ENCODE data around the gene ARMC9. TPM values are rescaled to one million over a fixed set of nuclear protein-coding genes. Genes with fewer than 3 reads are reported as not detected.
A peak's percentile ranks its signal among the peaks of the same experiment; 100 is the strongest.
"Not testable (repeated sequence)": the region's sequence is repeated elsewhere in the genome, so short reads cannot be mapped to it uniquely, and the experiment has no call there.

The ARMC9 gene
- total RNA-seq, 2 experiments from 2014 or later, result 3.0 TPM

GRCh38 chr2:231349374-231349735, 150.9 kb downstream of the ARMC9 start:
- H3K27me3 Mint-ChIP-seq; H3K36me3 Mint-ChIP-seq; CTCF ChIA-PET; H3K9me3 Mint-ChIP-seq; DNase-seq; H3K27ac Mint-ChIP-seq; intact Hi-C loops (cut with micrococcal nuclease); H3K4me3 Mint-ChIP-seq; H3K4me1 Mint-ChIP-seq (ENCODE audit: low read depth); POLR2A ChIA-PET: not testable (repeated sequence)

GRCh38 chr2:231351648-231352047, 153.2 kb downstream of the ARMC9 start:
- intact Hi-C loops (cut with micrococcal nuclease), result no loop called here
- H3K4me3 Mint-ChIP-seq, result no peak overlapping the region
- H3K27ac Mint-ChIP-seq, result no peak overlapping the region
- no peak for DNase-seq
- no peaks in the 10 kb centered on the region for H3K9me3 Mint-ChIP-seq
- ChIA-PET POLR2A (no interaction called here), CTCF (no interaction called here)
- H3K4me1 Mint-ChIP-seq (ENCODE audit: low read depth), result no peaks in the 10 kb centered on the region
- peaks cover 9% of the 10 kb centered on the region for H3K27me3 Mint-ChIP-seq
- no peaks in the 10 kb centered on the region for H3K36me3 Mint-ChIP-seq

GRCh38 chr2:231353469-231353868, 155.0 kb downstream of the ARMC9 start:
- H3K4me1 Mint-ChIP-seq (ENCODE audit: low read depth), result no peaks in the 10 kb centered on the region
- H3K27me3 Mint-ChIP-seq, result peaks cover 7% of the 10 kb centered on the region
- POLR2A ChIA-PET, result no interaction called here
- H3K4me3 Mint-ChIP-seq, result no peak overlapping the region
- intact Hi-C loops (cut with micrococcal nuclease), result no loop called here
- no peak for DNase-seq
- H3K36me3 Mint-ChIP-seq, result no peaks in the 10 kb centered on the region
- CTCF ChIA-PET, result no interaction called here
- H3K27ac Mint-ChIP-seq, result no peak overlapping the region
- no peaks in the 10 kb centered on the region for H3K9me3 Mint-ChIP-seq

GRCh38 chr2:231355508-231356465, 157.4 kb downstream of the ARMC9 start:
- Mint-ChIP-seq H3K27me3 (peaks cover 3% of the 10 kb centered on the region), H3K4me3 (no peak overlapping the region), H3K27ac (no peak overlapping the region), H3K4me1 (ENCODE audit: low read depth) (no peaks in the 10 kb centered on the region), H3K36me3 (no peaks in the 10 kb centered on the region), H3K9me3 (no peaks in the 10 kb centered on the region)
- DNase-seq, result no peak
- intact Hi-C loops (cut with micrococcal nuclease), result no loop called here
- POLR2A ChIA-PET, result no interaction called here
- CTCF ChIA-PET, result no interaction called here

- Mint-ChIP-seq H3K36me3 (no peaks in the 10 kb centered on the region), H3K9me3 (no peaks in the 10 kb centered on the region), H3K4me3 (no peak overlapping the region), H3K27ac (no peak overlapping the region), H3K4me1 (ENCODE audit: low read depth) (no peaks in the 10 kb centered on the region), H3K27me3 (peaks cover 3% of the 10 kb centered on the region)
- POLR2A ChIA-PET, result no interaction called here
- intact Hi-C loops (cut with micrococcal nuclease), result no loop called here
- CTCF ChIA-PET, result no interaction called here
- DNase-seq, result no peak
Observed at GRCh38 chr2:231356466-231356844, 158.0 kb downstream of the ARMC9 start.

GRCh38 chr2:231357048-231357447, 158.6 kb downstream of the ARMC9 start:
- CTCF ChIA-PET, result no interaction called here
- intact Hi-C loops (cut with micrococcal nuclease), result no loop called here
- Mint-ChIP-seq H3K27ac (no peak overlapping the region), H3K36me3 (no peaks in the 10 kb centered on the region), H3K9me3 (no peaks in the 10 kb centered on the region), H3K27me3 (peaks cover 3% of the 10 kb centered on the region), H3K4me3 (no peak overlapping the region), H3K4me1 (ENCODE audit: low read depth) (peaks cover under 1% of the 10 kb centered on the region)
- POLR2A ChIA-PET, result no interaction called here
- no peak for DNase-seq

GRCh38 chr2:231357931-231358330, 159.5 kb downstream of the ARMC9 start:
- ChIA-PET CTCF (no interaction called here), POLR2A (no interaction called here)
- intact Hi-C loops (cut with micrococcal nuclease), result no loop called here
- Mint-ChIP-seq H3K36me3 (no peaks in the 10 kb centered on the region), H3K9me3 (no peaks in the 10 kb centered on the region), H3K4me3 (no peak overlapping the region), H3K27ac (no peak overlapping the region), H3K4me1 (ENCODE audit: low read depth) (peaks cover 4% of the 10 kb centered on the region), H3K27me3 (peaks cover 3% of the 10 kb centered on the region)
- no peak for DNase-seq

GRCh38 chr2:231359441-231359840, 161.0 kb downstream of the ARMC9 start:
- ChIA-PET POLR2A (no interaction called here), CTCF (no interaction called here)
- H3K36me3 Mint-ChIP-seq, result no peaks in the 10 kb centered on the region
- no peak for DNase-seq
- H3K9me3 Mint-ChIP-seq, result no peaks in the 10 kb centered on the region
- no peak overlapping the region for H3K27ac Mint-ChIP-seq
- no peak overlapping the region for H3K4me3 Mint-ChIP-seq
- H3K27me3 Mint-ChIP-seq, result peaks cover 3% of the 10 kb centered on the region
- H3K4me1 Mint-ChIP-seq (ENCODE audit: low read depth), result peaks cover 4% of the 10 kb centered on the region
- intact Hi-C loops (cut with micrococcal nuclease), result no loop called here

- no peak for DNase-seq
- H3K4me3 Mint-ChIP-seq, result no peak overlapping the region
- CTCF ChIA-PET, result no interaction called here
- peaks cover 4% of the 10 kb centered on the region for H3K4me1 Mint-ChIP-seq (ENCODE audit: low read depth)
- no peaks in the 10 kb centered on the region for H3K9me3 Mint-ChIP-seq
- no peak overlapping the region for H3K27ac Mint-ChIP-seq
- intact Hi-C loops (cut with micrococcal nuclease), result no loop called here
- POLR2A ChIA-PET, result no interaction called here
- H3K27me3 Mint-ChIP-seq, result peaks cover 3% of the 10 kb centered on the region
- H3K36me3 Mint-ChIP-seq, result no peaks in the 10 kb centered on the region
Observed at GRCh38 chr2:231359948-231360347, 161.5 kb downstream of the ARMC9 start.

GRCh38 chr2:231360401-231360800, 162.0 kb downstream of the ARMC9 start:
- no peak for DNase-seq
- ChIA-PET POLR2A (no interaction called here), CTCF (no interaction called here)
- intact Hi-C loops (cut with micrococcal nuclease), result no loop called here
- no peaks in the 10 kb centered on the region for H3K9me3 Mint-ChIP-seq
- H3K27me3 Mint-ChIP-seq, result peaks cover 3% of the 10 kb centered on the region
- no peaks in the 10 kb centered on the region for H3K36me3 Mint-ChIP-seq
- H3K4me1 Mint-ChIP-seq (ENCODE audit: low read depth), result peaks cover 4% of the 10 kb centered on the region
- no peak overlapping the region for H3K4me3 Mint-ChIP-seq
- no peak overlapping the region for H3K27ac Mint-ChIP-seq

- intact Hi-C loops (cut with micrococcal nuclease), result no loop called here
- Mint-ChIP-seq H3K36me3 (no peaks in the 10 kb centered on the region), H3K27me3 (no peaks in the 10 kb centered on the region), H3K9me3 (no peaks in the 10 kb centered on the region), H3K27ac (no peak overlapping the region), H3K4me3 (no peak overlapping the region), H3K4me1 (ENCODE audit: low read depth) (peaks cover 4% of the 10 kb centered on the region)
- ChIA-PET POLR2A (no interaction called here), CTCF (no interaction called here)
- DNase-seq, result no peak
Observed at GRCh38 chr2:231360881-231361371, 162.5 kb downstream of the ARMC9 start.

- no peaks in the 10 kb centered on the region for H3K27me3 Mint-ChIP-seq
- intact Hi-C loops (cut with micrococcal nuclease), result no loop called here
- POLR2A ChIA-PET, result no interaction called here
- H3K4me1 Mint-ChIP-seq (ENCODE audit: low read depth), result peaks cover 4% of the 10 kb centered on the region
- no peaks in the 10 kb centered on the region for H3K9me3 Mint-ChIP-seq
- H3K27ac Mint-ChIP-seq, result no peak overlapping the region
- CTCF ChIA-PET, result no interaction called here
- H3K4me3 Mint-ChIP-seq, result no peak overlapping the region
- no peaks in the 10 kb centered on the region for H3K36me3 Mint-ChIP-seq
- DNase-seq, result peak; percentile 28
Observed at GRCh38 chr2:231361701-231362554, 163.5 kb downstream of the ARMC9 start.

All from activated CD4-positive, alpha-beta memory T cell treated with anti-CD3 and anti-CD28 coated beads for 36 hours (primary cell).